ENCODE data around the gene CDH11. TPM values are rescaled to one million over a fixed set of nuclear protein-coding genes. Genes with fewer than 3 reads are reported as not detected.

The CDH11 gene
- total RNA-seq, 1 donor from 2014 or later, result not detected

DNA sequence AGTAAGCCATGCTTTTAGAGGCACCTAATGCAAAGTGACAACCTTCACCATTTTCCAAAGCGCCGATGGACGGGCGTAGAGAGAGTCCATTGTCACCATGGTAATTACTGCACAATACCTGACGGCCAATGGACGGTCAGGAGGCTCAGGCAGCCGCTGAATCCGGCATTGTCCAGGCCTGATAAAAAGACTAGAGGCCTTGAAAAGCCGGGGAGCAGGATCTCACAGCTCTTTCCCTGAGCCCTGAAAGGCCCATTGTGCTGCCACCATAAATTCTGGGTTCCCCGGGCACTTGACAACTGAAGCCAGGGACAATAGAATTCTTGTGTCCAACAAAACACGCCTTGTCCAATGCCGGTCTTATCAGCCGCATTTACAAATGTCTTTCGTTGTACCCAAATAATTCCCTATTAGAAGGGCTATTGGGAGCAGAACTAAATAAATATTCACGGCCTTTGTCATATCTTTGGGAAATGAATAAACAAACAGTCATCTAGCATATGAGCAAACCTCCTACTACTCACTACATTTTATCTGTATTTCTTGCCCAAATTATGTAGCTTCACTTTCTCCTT, 62.4 kb downstream of the CDH11 start:
- Mint-ChIP-seq H3K9me3 (no peaks in the 10 kb centered on the region), H3K4me3 (no peak overlapping the region), H3K27me3 (ENCODE audit: insufficient read depth) (no peaks in the 10 kb centered on the region), H3K4me1 (ENCODE audit: low read depth) (no peaks in the 10 kb centered on the region), H3K36me3 (ENCODE audit: low read depth) (no peaks in the 10 kb centered on the region), H3K27ac (no peak overlapping the region)
- intact Hi-C loops (cut with micrococcal nuclease), result no loop called here
- no peak for DNase-seq (ENCODE audit: low spot score)

DNA sequence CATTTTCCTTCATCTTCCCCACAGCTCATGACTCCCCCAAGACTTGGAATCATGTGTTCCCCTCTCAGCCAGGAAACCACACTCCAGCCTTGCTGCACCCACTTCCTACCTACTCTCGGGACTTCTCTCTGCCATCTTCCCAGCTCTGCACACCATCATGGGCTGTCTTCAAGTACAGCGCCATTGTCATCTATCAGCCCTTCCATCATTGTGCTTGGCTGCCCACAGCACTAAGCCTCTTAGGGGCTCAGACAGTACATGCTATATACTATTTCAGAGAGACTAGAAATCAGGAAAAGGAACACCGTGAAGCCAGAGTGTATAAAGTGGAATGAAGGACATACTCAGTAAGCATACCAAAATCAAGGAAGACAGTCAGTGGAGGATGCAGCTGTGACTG, 64.7 kb downstream of the CDH11 start:
- Mint-ChIP-seq H3K4me1 (ENCODE audit: low read depth) (no peaks in the 10 kb centered on the region), H3K27ac (no peak overlapping the region), H3K9me3 (no peaks in the 10 kb centered on the region), H3K4me3 (no peak overlapping the region), H3K36me3 (ENCODE audit: low read depth) (no peaks in the 10 kb centered on the region), H3K27me3 (ENCODE audit: insufficient read depth) (no peaks in the 10 kb centered on the region)
- intact Hi-C loops (cut with micrococcal nuclease), result no loop called here
- no peak for DNase-seq (ENCODE audit: low spot score)

DNA sequence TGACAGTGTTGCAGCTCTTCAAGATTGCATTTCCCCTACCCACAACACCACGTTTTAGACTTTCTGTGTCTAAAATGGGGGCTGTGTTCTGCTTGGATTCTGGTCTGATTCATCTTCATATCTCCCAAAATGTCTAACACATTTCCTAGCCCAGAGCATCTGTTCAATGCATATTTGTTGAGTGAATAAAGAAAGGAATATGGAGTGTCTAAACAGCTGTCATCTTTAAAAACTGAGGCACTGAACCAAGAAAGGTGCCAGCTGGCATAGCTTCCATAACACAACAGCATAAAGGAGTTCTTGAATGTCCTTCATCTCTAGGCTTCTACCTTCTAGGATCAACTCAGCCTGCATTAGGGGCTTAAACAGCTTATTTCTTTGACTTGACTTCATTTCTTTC, 67.4 kb downstream of the CDH11 start:
- Mint-ChIP-seq H3K27me3 (ENCODE audit: insufficient read depth) (no peaks in the 10 kb centered on the region), H3K4me3 (no peak overlapping the region), H3K9me3 (peaks cover 3% of the 10 kb centered on the region), H3K4me1 (ENCODE audit: low read depth) (no peaks in the 10 kb centered on the region), H3K36me3 (ENCODE audit: low read depth) (no peaks in the 10 kb centered on the region), H3K27ac (no peak overlapping the region)
- DNase-seq (ENCODE audit: low spot score), result no peak
- intact Hi-C loops (cut with micrococcal nuclease), result no loop called here

DNA sequence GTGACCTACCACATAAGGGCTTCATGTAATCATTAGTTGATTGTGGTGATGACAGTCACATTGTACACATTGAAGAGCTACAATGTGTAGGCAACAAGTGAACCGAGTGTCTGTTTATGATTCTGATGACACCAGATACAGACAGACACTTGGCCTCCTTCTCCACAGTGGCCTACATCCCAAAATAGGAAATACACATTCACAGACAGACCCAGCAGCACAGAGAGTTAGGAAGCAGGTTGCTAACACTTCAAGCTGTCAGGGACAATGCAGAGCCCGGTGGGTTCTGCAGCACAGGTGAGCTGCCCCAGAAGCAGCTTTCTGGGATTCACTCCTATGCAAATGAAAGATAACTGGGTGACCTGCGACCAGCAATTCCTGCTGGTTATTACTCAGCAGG, 72.2 kb downstream of the CDH11 start:
- Mint-ChIP-seq H3K27me3 (ENCODE audit: insufficient read depth) (no peaks in the 10 kb centered on the region), H3K4me1 (ENCODE audit: low read depth) (no peaks in the 10 kb centered on the region), H3K4me3 (no peak overlapping the region), H3K27ac (no peak overlapping the region), H3K36me3 (ENCODE audit: low read depth) (no peaks in the 10 kb centered on the region), H3K9me3 (peaks cover 8% of the 10 kb centered on the region)
- no peak for DNase-seq (ENCODE audit: low spot score)
- intact Hi-C loops (cut with micrococcal nuclease), result no loop called here

DNA sequence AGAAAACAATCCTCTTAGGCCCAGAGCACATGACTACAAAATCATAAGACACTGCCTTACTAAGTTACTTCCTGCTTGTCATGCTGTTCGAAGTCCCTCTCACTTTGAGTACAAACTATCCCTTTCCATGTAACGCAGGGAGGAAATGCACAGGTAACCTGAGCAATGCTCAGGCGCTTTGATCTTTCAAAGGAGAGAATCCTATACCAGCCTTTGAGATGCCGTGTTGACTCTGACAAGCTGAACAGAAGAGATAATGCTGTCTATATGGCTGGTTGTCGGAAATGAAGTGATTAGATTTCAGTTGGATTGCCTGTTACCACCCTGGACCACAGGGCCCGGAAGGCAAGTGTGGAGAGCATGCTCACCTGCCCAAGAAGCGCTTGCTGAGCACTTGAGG, 75.9 kb downstream of the CDH11 start:
- H3K27ac Mint-ChIP-seq, result no peak overlapping the region
- no peaks in the 10 kb centered on the region for H3K36me3 Mint-ChIP-seq (ENCODE audit: low read depth)
- no peaks in the 10 kb centered on the region for H3K27me3 Mint-ChIP-seq (ENCODE audit: insufficient read depth)
- H3K4me1 Mint-ChIP-seq (ENCODE audit: low read depth), result no peaks in the 10 kb centered on the region
- H3K4me3 Mint-ChIP-seq, result no peak overlapping the region
- no peak for DNase-seq (ENCODE audit: low spot score)
- intact Hi-C loops (cut with micrococcal nuclease), result no loop called here
- H3K9me3 Mint-ChIP-seq, result peaks cover 17% of the 10 kb centered on the region

DNA sequence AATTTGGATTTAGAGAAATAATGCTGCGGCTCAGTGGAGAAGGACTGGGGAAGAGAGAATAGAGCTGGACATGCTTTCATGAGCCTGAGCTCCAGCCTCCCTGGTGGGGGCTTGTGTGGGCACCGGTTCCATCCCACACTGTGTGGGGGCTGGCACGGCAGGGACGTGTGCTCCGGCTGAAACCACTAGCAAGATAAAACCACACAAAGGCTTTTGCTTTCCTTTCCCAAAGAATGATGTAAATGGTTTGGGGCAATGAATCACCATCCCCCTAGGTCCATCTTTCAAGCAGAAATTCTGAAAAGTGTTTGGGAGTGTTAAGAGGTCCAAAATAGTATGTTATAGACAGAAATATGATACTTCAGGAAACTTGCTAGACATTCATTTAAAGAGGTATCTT, 77.0 kb downstream of the CDH11 start:
- Mint-ChIP-seq H3K27me3 (ENCODE audit: insufficient read depth) (no peaks in the 10 kb centered on the region), H3K4me3 (no peak overlapping the region), H3K4me1 (ENCODE audit: low read depth) (no peaks in the 10 kb centered on the region), H3K9me3 (peaks cover 20% of the 10 kb centered on the region), H3K27ac (no peak overlapping the region), H3K36me3 (ENCODE audit: low read depth) (no peaks in the 10 kb centered on the region)
- intact Hi-C loops (cut with micrococcal nuclease), result no loop called here
- DNase-seq (ENCODE audit: low spot score), result no peak

DNA sequence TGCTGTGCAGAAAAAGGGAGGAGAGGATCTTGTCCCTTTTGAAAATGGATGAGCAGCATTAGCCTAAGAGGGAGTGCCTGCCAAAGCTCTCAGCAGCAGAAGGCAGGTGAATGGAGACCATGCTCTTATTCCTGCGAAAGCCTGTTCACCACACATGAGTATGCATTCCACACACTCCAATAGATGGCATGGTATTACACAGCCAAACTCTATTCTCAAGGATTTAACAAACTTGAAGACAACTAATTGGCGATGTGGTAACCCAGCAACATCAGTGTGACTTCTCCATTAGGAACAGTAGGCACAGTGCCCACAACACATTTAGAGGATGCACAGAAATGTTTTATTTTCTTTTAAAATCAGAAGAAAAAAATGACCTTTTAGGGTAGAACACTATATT, 77.8 kb downstream of the CDH11 start:
- no peaks in the 10 kb centered on the region for H3K36me3 Mint-ChIP-seq (ENCODE audit: low read depth)
- intact Hi-C loops (cut with micrococcal nuclease), result no loop called here
- no peak for DNase-seq (ENCODE audit: low spot score)

DNA sequence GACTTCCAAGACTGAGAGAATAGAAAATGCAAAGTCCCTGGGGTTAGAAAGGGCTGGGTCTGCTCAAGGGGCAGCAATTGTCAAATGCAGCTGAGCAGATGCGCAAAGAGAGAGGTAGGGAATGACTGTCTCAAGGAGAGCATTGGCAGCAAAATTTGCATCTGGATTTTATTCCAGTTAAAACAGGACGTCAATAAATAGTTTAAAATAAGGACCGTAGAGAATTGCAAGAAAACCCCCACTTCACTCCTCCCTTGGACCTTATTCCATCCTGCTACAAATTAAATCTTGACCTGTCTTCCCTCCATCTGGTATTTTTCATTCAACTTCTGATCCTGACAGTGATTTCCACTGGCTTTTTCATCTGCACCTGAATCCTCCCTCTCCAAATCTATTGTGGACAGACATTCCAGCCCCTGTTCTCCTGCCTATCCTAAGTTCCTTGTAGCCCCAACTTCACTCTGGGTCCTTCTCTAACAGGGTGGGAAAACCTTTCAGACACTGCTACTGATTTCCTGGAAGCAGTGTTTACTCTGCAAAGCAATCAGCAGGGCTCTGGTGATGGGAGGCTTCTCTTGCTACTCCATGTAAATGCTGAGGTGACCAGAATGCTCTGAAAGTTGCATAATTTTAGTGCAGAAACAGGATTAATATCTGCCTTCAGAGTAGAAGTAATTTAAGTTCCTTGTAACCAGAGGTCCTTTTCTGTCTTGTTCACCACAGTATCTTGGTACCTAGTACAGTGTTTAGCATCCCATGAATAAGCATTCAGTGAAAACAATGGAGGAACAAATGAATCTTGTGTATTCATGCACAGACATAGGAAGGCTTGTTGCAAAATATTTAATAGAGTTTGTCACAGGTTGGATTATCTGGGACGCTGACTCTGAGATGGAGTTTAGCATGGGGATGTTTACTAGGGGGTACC, 79.2 kb downstream of the CDH11 start:
- Mint-ChIP-seq H3K36me3 (ENCODE audit: low read depth) (no peaks in the 10 kb centered on the region), H3K4me1 (ENCODE audit: low read depth) (no peaks in the 10 kb centered on the region), H3K9me3 (peaks cover 17% of the 10 kb centered on the region), H3K27ac (no peak overlapping the region), H3K4me3 (no peak overlapping the region), H3K27me3 (ENCODE audit: insufficient read depth) (no peaks in the 10 kb centered on the region)
- intact Hi-C loops (cut with micrococcal nuclease), result no loop called here
- DNase-seq (ENCODE audit: low spot score), result no peak

More for the DNA sequence above, 77.8 kb downstream of the CDH11 start:
- Mint-ChIP-seq H3K4me1 (ENCODE audit: low read depth) (no peaks in the 10 kb centered on the region), H3K9me3 (peaks cover 20% of the 10 kb centered on the region), H3K27ac (no peak overlapping the region), H3K27me3 (ENCODE audit: insufficient read depth) (no peaks in the 10 kb centered on the region), H3K4me3 (no peak overlapping the region)

DNA sequence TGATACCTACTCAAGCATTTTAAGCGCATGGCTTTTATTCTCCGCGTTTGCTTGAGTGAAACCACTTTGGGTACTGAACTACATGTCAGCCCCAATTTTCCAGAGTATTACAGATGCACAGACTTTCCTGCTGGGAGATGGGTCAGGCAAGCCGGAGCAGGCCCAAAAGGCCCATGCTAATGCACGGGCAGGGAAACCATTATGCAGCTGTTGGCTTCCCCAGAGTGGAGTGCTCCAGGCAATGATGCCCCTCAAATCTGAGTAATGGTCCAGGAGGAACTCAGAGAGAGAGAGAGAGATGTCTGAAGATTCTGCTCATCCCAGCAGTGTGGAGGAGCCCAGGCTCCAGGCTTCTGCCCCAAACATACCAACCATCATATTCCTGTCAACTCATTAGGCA, 80.2 kb downstream of the CDH11 start:
- no peaks in the 10 kb centered on the region for H3K36me3 Mint-ChIP-seq (ENCODE audit: low read depth)
- no peak overlapping the region for H3K27ac Mint-ChIP-seq
- H3K27me3 Mint-ChIP-seq (ENCODE audit: insufficient read depth), result no peaks in the 10 kb centered on the region
- no peaks in the 10 kb centered on the region for H3K4me1 Mint-ChIP-seq (ENCODE audit: low read depth)
- no peak overlapping the region for H3K4me3 Mint-ChIP-seq
- no peak for DNase-seq (ENCODE audit: low spot score)
- peaks cover 17% of the 10 kb centered on the region for H3K9me3 Mint-ChIP-seq
- intact Hi-C loops (cut with micrococcal nuclease), result no loop called here

DNA sequence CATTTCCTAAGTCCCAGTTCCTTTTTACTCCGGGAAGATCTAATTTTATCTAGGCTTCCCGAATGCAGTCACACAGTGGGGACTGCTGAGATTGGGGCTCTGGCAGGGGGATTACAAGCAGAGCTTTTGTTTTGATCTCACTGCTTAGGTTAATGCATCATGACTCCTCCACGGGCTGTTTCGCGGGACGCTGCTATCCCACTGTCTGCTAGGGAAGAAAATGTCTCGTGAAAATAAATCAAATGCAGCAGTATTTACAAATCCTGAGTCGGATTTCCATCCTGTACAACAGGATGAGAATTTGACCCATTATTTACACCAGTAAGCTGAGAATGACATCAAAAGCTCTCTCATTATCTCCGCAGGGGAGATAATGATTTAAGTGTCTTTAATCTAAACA, 83.8 kb downstream of the CDH11 start:
- Mint-ChIP-seq H3K27ac (no peak overlapping the region), H3K9me3 (peaks cover 11% of the 10 kb centered on the region), H3K27me3 (ENCODE audit: insufficient read depth) (no peaks in the 10 kb centered on the region), H3K36me3 (ENCODE audit: low read depth) (no peaks in the 10 kb centered on the region), H3K4me3 (no peak overlapping the region), H3K4me1 (ENCODE audit: low read depth) (no peaks in the 10 kb centered on the region)
- intact Hi-C loops (cut with micrococcal nuclease), result no loop called here
- no peak for DNase-seq (ENCODE audit: low spot score)

DNA sequence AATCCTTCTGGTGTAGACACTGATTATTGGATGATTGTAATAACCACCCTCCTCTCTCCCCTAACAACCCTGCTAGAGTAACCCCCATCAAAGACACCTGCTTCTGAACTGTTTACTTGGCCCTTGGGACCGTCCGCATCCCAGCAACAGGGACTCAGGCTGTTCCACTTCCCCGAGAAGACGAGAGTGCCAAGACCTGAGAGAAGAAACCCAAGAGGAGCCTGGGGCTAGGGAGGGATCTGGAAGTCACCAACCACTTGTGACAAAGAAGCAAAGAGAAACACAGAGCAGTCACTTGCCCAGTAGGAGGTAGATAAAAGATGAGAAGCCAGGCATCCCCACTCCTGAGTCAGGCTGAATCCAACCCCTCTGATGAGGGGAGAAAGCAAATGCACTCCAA, 84.3 kb downstream of the CDH11 start:
- no peak for DNase-seq (ENCODE audit: low spot score)
- no peaks in the 10 kb centered on the region for H3K36me3 Mint-ChIP-seq (ENCODE audit: low read depth)
- H3K9me3 Mint-ChIP-seq, result peaks cover 9% of the 10 kb centered on the region
- no peaks in the 10 kb centered on the region for H3K4me1 Mint-ChIP-seq (ENCODE audit: low read depth)
- intact Hi-C loops (cut with micrococcal nuclease), result no loop called here
- H3K27ac Mint-ChIP-seq, result no peak overlapping the region
- H3K4me3 Mint-ChIP-seq, result no peak overlapping the region
- H3K27me3 Mint-ChIP-seq (ENCODE audit: insufficient read depth), result no peaks in the 10 kb centered on the region

DNA sequence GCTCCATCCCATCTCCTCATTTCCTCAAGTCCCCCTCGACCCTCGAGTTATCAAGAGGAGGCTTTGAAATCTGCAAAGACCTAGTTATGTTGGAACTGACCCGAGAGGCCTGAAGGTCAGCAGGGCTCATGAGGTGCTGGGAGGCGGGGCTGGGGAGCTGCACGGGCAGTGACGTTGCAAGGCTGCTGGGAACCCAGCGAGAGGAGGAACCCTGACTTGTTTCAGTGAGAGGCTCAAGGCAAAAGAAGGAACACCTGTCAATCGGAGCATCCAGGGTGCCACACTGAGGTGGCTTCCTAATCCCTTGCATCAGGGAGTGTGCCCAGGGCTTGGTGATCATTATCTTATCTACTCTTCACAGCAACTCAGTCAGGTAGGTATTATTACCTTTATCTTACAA, 86.9 kb downstream of the CDH11 start:
- H3K9me3 Mint-ChIP-seq, result peaks cover 11% of the 10 kb centered on the region
- no peaks in the 10 kb centered on the region for H3K36me3 Mint-ChIP-seq (ENCODE audit: low read depth)
- no peaks in the 10 kb centered on the region for H3K4me1 Mint-ChIP-seq (ENCODE audit: low read depth)
- H3K4me3 Mint-ChIP-seq, result no peak overlapping the region
- DNase-seq (ENCODE audit: low spot score), result no peak
- H3K27me3 Mint-ChIP-seq (ENCODE audit: insufficient read depth), result no peaks in the 10 kb centered on the region
- H3K27ac Mint-ChIP-seq, result no peak overlapping the region
- intact Hi-C loops (cut with micrococcal nuclease), result no loop called here

DNA sequence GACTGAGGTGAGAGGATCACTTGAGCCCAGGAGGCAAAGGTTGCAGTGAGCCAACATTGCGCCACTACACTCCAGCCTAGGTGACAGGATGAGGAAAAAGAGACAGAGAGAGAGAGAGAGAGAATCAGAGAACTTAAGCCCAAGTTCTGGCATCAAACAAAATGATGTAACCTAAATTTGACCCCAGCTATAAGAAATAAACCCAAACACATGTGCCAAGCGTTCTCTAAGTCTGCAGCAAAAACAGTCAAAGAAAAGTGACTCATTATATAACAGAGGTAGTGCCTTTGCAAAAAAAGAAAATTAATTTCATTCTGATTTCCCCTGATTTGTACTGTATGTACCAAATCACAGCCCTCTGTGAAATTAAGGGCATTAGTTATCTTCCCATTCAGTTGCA, 89.5 kb downstream of the CDH11 start:
- no peak overlapping the region for H3K27ac Mint-ChIP-seq
- no peaks in the 10 kb centered on the region for H3K4me1 Mint-ChIP-seq (ENCODE audit: low read depth)
- H3K27me3 Mint-ChIP-seq (ENCODE audit: insufficient read depth), result no peaks in the 10 kb centered on the region
- H3K4me3 Mint-ChIP-seq, result no peak overlapping the region
- peaks cover 8% of the 10 kb centered on the region for H3K9me3 Mint-ChIP-seq
- H3K36me3 Mint-ChIP-seq (ENCODE audit: low read depth), result no peaks in the 10 kb centered on the region
- intact Hi-C loops (cut with micrococcal nuclease), result no loop called here
- no peak for DNase-seq (ENCODE audit: low spot score)

Measured in activated T-helper 1 cell treated with anti-CD3 and anti-CD28 coated beads, Interleukin-12 subunit alpha, Interleukin-12 subunit beta, Interleukin-2, Interleukin-4 antibody, amounts not matched to agents 30 ng/mL and 10 ng/mL and 1 ng/mL, durations not matched to agents 14 hours and 24 hours and 36 hours (primary cell).